GM18505 (cell line): ENCODE data around the gene ALKBH4.
"Not testable (repeated sequence)": the region's sequence is repeated elsewhere in the genome, so short reads cannot be mapped to it uniquely, and the experiment has no call there.

Experiments
- ATAC-seq: cut with Tn5 transposase; IDR thresholded peaks from one replicate; pipeline ENCODE4 v1.9.1; 2021; ENCODE audit not compliant: unreplicated experiment
- POLR2A ChIP-seq: IDR thresholded peaks from 4 replicates; pipeline ENCODE4 v1.6.1; 2011; ENCODE audit warnings: borderline replicate concordance; ENCODE audit not compliant: insufficient read depth, insufficient read length; ENCODE audit errors: extremely low read depth

The ALKBH4 gene

DNA sequence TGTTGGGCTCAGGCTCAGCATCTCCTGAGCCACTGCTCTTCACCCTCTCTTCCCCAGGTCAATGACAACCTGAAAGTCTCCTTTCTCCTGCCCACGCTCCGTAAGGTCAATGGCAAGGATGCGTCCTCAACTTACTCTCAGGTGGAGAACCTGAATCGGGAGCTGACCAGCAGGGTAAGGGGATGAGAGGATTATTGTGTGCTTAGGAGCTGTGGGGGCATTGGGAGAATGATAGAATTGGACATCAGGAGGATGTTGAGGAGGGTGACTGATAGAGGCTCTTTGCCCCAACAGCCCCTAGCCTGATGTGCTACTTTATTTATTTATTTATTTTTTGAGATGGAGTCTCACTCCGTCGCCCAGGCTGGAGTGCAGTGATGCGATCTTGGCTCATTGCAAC is 1.4 kb upstream of the ALKBH4 start:
- ATAC-seq = no peak
- no peak for TF ChIP-seq POLR2A

DNA sequence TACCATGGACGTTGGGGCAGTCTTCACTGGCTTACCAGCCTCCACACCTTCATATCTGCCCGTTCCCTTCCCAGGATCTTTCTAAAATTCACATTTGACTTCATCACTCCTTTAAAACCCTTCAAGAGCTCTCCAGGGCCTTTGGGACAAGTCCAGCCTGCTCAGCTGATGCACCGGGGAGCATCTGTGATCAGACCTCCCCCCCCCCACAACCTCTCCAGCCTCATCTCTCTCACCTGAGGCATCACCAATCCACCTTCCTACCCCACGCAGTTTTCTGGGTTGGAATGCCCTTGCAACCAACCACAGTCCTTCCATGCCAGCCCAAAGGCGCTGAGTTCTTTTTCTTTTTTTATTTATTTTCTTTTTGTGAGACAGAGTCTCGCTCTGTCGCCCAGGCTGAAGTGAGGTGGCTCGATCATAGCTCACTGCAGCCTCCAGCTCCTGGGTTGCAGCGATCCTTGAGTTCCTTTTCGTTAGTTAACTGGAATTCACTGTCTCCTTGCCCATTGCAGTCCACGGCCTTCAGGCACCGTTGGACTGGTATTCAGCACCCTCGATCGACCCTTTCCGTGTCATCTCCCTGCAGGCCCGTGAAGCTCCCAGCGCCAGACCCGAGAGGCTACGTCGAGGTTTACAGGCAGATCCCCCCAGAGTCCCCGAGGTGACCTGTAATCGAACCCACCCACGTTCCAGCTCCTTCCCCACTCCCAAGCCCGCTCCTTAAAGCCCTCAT is 654 bp downstream of the ALKBH4 start:
- ATAC-seq = no peak
- no peak for TF ChIP-seq POLR2A

DNA sequence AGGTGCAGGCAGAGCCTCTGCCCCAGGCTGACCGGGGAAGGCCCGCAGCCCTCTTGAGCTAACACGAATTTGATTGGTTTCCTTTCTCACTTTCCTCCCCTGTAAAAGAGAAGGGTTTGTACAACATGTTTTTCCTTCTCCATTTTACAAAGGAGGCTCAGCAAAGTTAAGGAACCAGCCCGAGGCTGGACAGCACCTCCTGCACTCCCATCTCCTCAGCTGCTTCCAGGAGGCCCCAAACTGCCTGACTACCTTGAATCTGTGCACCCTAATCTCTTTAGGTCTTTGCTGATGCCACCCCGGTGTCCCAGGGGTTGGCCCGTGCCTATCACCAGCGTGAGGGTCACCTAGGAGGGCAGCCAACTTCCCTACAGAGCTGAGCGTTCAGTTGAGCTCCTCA is 4.2 kb downstream of the ALKBH4 start:
- no peak for TF ChIP-seq POLR2A
- no peak for ATAC-seq

DNA sequence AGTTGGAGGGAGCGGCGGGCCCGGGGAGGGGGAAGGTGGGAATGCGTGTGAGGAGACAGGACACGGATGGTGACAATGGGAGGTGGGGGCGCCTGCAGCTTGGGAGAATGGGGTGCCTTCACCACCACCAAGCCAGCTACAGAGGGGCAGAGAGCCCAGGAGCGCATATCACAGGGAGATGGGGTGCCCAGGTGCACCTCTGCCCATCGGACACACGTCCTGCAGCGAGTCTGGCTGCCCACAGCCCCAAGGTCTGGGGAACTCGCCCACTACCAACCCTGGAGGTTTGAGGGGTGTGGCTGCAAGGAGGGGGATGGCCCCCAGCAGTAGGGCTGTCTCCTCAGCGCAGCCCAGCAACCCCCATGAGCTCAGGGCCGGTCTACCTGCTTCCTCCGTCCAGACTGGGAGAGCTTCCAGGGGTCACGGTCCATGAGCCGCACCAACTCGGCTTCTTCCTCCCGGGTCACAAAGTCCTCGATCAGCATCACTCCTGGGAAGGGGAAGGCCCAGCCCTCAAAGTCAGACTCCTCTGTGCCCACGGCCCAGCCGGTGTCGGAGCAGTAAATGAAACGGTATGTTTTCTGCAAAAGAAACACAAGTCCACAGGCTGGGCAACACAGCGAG is 5.3 kb downstream of the ALKBH4 start:
- no peak for ATAC-seq
- no peak for TF ChIP-seq POLR2A

DNA sequence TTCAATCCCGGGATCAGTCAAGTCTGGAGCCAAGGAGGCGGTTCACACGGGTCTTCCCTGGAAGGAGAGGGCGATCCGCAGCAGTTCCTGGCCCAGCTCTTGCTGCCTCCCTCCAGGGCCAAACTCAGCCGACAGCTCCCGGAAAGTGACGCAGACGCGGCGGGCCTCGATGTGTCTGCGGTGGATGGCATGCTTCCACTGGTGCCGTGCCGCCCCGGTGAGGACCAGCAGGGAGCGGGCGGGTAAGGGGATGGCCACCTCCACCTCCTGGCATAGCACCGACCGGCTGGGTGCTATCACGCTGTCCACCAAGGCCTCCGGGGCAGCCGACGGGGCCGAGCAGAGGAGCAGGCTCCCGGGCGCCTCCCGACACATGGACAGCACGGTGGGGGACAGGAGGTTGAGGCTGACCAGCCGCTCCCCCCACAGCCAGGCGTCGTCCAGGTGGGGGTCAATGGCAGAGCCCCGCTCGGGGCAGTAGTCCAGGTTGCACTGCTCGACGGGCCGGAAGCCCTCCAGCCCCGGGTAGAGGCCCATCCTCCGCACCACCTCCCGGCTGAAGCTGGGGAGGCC is 7.2 kb downstream of the ALKBH4 start:
- no peak for TF ChIP-seq POLR2A
- ATAC-seq = no peak

DNA sequence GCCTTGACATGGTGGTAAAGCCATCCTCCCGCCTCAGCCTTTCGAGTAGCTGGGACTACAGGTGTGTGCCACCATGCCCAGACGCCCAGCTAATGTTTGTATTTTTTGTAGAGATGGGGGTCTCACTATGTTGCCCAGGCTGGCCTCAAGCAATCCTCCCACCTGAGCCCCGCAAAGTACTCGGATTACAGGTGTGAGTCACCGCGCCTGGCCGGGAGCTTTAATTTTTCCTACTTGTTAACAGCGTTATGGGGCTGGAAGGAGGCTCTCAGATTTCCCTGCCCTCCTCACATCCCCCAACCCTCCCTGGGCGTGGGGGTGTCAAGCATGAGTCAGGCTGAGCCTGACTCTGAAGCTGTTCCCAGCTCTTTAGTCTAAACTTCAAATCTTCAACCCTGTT is 8.3 kb downstream of the ALKBH4 start:
- no peak for TF ChIP-seq POLR2A
- no peak for ATAC-seq

DNA sequence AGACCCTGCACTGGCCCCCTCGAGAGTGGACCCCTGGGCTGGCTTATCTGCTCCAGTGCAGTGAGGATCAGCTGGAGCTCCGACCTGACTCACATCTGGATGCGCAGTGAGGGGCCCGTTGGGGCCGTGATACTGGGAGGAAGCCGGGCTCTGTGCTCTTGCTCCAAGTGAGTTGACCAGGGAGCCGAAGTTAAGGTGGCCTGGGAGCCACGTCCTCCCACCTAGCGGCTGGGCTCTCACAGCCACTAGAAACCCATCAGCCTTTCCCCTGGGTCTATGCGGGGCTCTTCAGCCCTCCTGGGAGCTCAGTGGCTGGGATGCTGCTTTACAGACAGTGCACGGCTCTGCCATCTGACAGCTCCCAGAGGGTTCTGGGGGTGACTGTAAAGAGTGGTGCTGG is 9.1 kb downstream of the ALKBH4 start:
- TF ChIP-seq POLR2A = no peak
- no peak for ATAC-seq

DNA sequence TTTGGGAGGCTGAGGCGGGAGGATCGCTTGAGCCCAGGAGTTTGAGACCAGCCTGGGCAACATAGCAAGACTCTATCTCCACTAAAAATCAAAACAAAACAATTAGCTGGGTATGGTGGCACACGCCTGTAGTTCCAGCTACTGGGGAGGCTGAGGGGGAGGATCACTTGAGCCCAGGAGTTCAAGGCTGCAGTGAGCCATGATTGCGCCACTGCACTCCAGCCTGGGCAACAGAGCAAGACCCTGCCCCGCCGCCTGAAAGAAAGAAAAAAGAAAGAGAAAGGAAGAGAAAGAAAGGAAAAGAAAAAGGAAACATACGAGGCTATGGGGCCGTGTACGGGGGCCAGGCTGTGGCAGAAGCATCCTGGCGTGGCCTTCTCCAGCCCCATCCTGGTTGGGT is 9.7 kb downstream of the ALKBH4 start:
- ATAC-seq = not testable (repeated sequence)

DNA sequence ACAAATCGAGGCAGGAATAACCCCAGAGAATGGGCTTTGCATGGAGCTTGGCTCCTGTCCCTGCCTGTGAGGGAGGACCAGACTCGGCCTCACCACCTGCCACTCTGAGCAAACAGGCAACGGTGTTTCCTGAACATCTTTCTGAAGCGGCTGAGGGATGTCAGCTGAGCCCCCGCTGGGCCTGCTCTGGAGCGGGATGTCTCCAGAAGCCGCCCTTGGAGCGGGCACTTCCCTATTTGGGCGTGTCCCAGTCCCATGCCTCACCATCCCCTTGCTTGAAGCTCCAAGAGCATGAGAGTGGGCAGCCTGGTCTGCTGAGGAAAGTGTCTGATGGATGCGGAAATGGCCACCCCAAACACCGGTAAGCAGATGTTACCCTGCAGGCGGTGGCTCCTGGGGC is 10.2 kb downstream of the ALKBH4 start:
- no peak for ATAC-seq
- no peak for TF ChIP-seq POLR2A

DNA sequence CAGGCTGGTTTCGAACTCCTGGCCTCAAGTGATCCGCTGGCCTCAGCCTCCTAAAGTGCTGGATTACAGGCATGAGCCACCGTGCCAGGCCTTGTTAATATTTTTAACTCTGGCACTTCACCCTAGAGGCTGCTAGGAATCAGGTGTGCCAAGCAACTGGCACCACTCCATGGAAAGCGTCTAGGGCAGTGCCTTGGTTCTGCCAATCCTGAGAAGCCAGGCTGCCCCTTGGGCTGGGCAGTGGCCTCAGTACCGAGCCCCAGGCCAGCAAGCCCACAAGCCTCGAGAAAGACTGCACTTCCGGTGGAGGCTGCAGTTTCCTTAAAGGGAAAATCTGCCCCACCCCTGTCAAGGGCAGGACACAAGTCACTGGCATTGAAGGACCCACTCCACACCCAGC is 11.3 kb downstream of the ALKBH4 start:
- TF ChIP-seq POLR2A = no peak
- ATAC-seq = no peak

DNA sequence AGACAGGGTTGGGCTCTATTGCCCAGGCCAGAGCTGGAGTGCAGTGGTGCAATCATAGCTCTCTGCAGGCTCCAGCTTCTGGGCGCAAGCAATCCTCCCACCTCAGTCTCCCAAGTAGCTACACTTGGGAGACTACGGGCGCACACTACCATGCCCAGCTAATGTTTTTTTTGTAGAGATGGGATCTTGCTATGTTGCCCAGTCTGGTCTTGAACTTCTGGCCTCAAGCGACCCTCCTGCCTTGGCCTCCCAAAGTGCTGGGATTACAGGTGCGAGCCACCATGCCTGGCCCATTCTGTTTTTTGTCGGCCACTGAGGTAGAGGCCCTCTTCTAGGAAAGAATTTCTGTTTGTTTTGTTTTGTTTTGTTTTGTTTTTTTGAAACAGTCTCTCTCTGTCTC is 12.2 kb downstream of the ALKBH4 start:
- no peak for ATAC-seq
- TF ChIP-seq POLR2A = no peak

DNA sequence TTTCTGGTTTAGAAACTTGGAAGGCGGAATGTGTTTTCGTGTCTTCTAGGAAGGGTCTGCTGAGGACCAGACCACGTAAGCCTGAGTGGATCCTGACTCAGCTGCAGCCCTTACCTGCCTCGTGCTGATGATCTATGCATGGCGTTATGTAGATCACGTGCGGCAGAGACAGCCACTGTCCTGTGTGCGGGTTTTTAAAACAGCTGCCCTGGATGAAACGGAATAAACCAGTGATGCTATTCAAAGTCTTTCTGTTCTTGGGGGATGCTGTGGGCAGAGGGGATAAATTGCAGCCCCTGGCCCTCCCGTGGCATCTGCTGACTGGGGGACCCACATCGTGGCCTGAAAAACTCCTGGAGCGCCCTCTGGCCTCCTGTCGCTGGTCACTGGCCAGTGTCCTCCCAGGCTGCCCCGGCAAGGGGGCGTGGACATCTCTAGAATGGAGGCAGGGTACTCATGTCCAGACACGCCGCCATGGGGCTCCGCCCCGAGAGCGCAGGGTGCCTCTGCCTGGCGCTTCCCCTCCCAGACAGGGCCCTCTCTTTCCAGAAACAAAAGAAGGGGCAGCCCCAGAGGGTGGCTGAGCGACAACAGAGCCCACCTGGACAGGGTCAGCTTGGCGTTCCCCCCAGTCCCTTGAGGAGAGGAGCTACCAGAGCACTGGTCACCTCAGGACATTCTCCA is 13.2 kb downstream of the ALKBH4 start:
- no peak for TF ChIP-seq POLR2A
- ATAC-seq = no peak

DNA sequence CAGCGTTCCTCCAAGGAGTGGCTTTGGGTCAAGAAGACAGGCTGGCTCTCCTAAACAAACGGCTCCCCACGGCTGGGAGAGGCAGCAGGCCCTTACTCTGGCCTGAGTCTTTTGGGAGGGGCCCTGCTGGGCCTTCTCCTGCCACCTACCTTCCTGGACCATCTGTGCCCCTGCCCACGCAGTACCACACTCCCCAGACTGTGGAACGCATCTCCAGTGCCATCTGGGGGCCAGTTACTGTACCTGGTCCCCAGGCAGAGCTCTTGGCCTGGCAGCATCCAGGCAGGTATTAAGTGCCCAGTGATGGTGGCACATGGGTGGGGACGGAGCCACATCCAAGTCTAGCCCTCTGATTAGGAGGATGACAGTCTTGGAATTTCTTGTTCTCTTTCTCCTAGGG is 14.4 kb downstream of the ALKBH4 start:
- TF ChIP-seq POLR2A = no peak
- ATAC-seq = peak; percentile 51

DNA sequence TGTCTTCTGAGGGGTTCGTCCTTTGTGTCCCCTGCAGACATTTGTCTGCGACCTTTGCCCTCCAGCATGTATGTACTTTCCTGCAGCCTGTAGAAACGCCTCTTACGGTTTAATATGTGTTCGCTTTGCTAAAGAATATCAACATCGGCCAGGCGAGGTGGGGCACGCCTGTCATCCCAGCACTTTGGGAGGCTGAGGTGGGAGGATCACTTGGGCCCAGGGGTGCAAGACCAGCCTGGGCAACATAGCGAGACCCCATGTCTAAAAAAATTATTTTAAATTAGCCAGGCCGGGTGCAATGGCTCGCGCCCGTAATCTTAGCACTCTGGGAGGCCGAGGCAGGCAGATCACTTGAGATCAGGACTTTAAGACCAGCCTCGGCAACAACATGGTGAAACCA is 15.5 kb downstream of the ALKBH4 start:
- no peak for ATAC-seq
- no peak for TF ChIP-seq POLR2A
